GM18858 (cell line): ENCODE measurements around the gene OR56A5.

Experiments
- ATAC-seq: cut with Tn5 transposase; IDR thresholded peaks from one replicate; pipeline ENCODE4 v1.9.1; 2021; ENCODE audit not compliant: unreplicated experiment

Gene OR56A5

GRCh38 chr11:5933116-5933515 lies 35.2 kb downstream of the OR56A5 start:
- no peak for ATAC-seq

- ATAC-seq, result no peak
These were observed 35.6 kb downstream of the OR56A5 start for GRCh38 chr11:5932671-5933070.

- no peak for ATAC-seq
These were observed 37.2 kb downstream of the OR56A5 start for GRCh38 chr11:5931061-5931460.

GRCh38 chr11:5930614-5931013 lies 37.7 kb downstream of the OR56A5 start:
- no peak for ATAC-seq

- ATAC-seq, result no peak
These were observed 38.5 kb downstream of the OR56A5 start for GRCh38 chr11:5929571-5930368.

GRCh38 chr11:5928811-5929210 lies 39.5 kb downstream of the OR56A5 start:
- ATAC-seq, result no peak

GRCh38 chr11:5928271-5928670 lies 40.0 kb downstream of the OR56A5 start:
- no peak for ATAC-seq

- ATAC-seq, result no peak
These were observed 44.5 kb downstream of the OR56A5 start for GRCh38 chr11:5923794-5924193.

- no peak for ATAC-seq
These were observed 44.9 kb downstream of the OR56A5 start for GRCh38 chr11:5923427-5923776.

- ATAC-seq, result no peak
These were observed 45.4 kb downstream of the OR56A5 start for GRCh38 chr11:5922749-5923426.
